Left ventricle myocardium inferior (tissue), 1 donor: Measurements from ENCODE around the gene PRKCB. TPM values are rescaled to one million over a fixed set of nuclear protein-coding genes. Genes with fewer than 3 reads are reported as not detected.

Experiments used
- DNase-seq: peaks from one replicate; pipeline ENCODE4 v3.0.0-alpha.2; 2020
- H3K27ac ChIP-seq: fragments of 200-600 bp; replicated peaks from 2 replicates; pipeline ENCODE4 v1.8.0; 2021
- H3K27me3 ChIP-seq: fragments of 200-600 bp; 2 replicates; pipeline ENCODE4 v1.8.0; 2021; ENCODE audit warnings: low read depth
- H3K36me3 ChIP-seq: fragments of 200-600 bp; 2 replicates; pipeline ENCODE4 v1.8.0; 2021
- H3K4me1 ChIP-seq: fragments of 200-600 bp; 2 replicates; pipeline ENCODE4 v1.8.0; 2021
- H3K4me3 ChIP-seq: fragments of 200-600 bp; 2 replicates; pipeline ENCODE4 v1.8.0; 2021; ENCODE audit warnings: mild to moderate bottlenecking, moderate library complexity
- H3K9me3 ChIP-seq: fragments of 200-600 bp; replicated peaks from 2 replicates; pipeline ENCODE4 v1.8.0; 2021
- CTCF ChIP-seq: fragments of 200-600 bp; IDR thresholded peaks from 2 replicates; pipeline ENCODE4 v1.8.0; 2021; ENCODE audit warnings: antibody characterized with exemption, mild to moderate bottlenecking, borderline replicate concordance
- intact Hi-C: fragments of 100-400 bp; cut with micrococcal nuclease; formaldehyde crosslinking; loops from one replicate; pipeline ENCODE4 v1.11.0; 2022
- total RNA-seq: library from RNA; stranded (reverse); fragmentation: NEBNext Ultra II Directional; extraction: Animal tissue kit (Norgen Biotek cat#: 25700); gene quantifications from one replicate; pipeline ENCODE4 v1.2.1, GENCODE V29; 2021
- donor health status: DM: no; HTN: yes; CAD: no; lungs with severe emphysema.

PRKCB gene
- total RNA-seq, 1 donor from 2014 or later: 1.6 TPM

DNA sequence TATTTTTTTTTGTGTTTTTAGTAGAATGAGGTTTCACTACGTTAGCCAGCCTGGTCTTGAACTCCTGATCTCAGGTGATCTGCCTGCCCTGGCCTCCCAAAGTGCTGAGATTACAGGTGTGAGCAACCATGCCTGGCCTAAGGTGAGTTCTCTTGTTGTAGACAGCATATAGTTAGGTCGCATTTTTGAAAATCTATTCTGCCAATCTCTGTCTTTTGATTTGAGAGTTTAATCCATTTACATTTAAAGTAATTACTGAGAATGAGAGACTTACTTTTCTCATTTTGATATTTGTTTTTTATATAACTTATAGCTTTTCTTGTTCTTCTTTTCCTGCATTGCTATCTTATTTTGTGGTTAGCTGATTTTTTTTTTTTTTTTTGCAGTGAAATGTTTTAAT lies 6.3 kb upstream of the PRKCB start:
- H3K4me3 ChIP-seq: no peak overlapping the region
- no peak overlapping the region for H3K27ac ChIP-seq
- TF ChIP-seq CTCF: no peak
- no peaks in the 10 kb centered on the region for H3K4me1 ChIP-seq
- no peaks in the 10 kb centered on the region for H3K36me3 ChIP-seq
- intact Hi-C loops: no loop called here
- DNase-seq: no peak
- H3K27me3 ChIP-seq: peaks cover 27% of the 10 kb centered on the region
- peaks cover 42% of the 10 kb centered on the region for H3K9me3 ChIP-seq

GRCh38 chr16:23830276-23830675 lies 5.5 kb upstream of the PRKCB start:
- DNase-seq: no peak
- TF ChIP-seq CTCF: no peak
- H3K9me3 ChIP-seq: peaks cover 35% of the 10 kb centered on the region
- H3K27me3 ChIP-seq: peaks cover 35% of the 10 kb centered on the region
- intact Hi-C loops: no loop called here
- no peak overlapping the region for H3K4me3 ChIP-seq
- H3K36me3 ChIP-seq: no peaks in the 10 kb centered on the region
- H3K4me1 ChIP-seq: no peaks in the 10 kb centered on the region
- H3K27ac ChIP-seq: no peak overlapping the region

GRCh38 chr16:23832882-23833281 lies 2.9 kb upstream of the PRKCB start:
- Histone ChIP-seq H3K9me3 (peaks cover 30% of the 10 kb centered on the region), H3K4me1 (peaks cover 13% of the 10 kb centered on the region), H3K27ac (no peak overlapping the region), H3K27me3 (peaks cover 60% of the 10 kb centered on the region), H3K4me3 (no peak overlapping the region), H3K36me3 (no peaks in the 10 kb centered on the region)
- no peak for TF ChIP-seq CTCF
- intact Hi-C loops: no loop called here
- no peak for DNase-seq

DNA sequence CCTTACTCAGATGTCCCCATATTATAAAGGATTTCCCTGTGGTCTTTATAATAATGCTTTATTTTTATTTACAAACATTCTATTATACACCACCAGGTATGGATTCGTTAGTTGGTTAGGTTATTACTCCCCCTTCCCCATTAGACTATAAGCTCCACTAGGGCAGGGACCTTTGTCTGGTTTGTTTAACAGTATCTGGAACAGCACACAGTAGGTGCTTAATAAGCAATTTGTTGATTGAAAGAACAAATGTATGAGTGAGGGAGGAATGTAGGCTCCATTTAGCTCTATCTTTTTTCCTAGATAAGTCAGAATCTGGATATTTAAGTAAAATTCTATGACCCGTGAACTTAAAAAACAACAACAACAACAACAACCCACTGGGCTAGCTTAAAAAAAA lies 2.3 kb upstream of the PRKCB start:
- Histone ChIP-seq H3K4me3 (no peak overlapping the region), H3K36me3 (no peaks in the 10 kb centered on the region), H3K27me3 (peaks cover 66% of the 10 kb centered on the region), H3K27ac (no peak overlapping the region), H3K9me3 (peaks cover 28% of the 10 kb centered on the region), H3K4me1 (peaks cover 13% of the 10 kb centered on the region)
- no peak for TF ChIP-seq CTCF
- intact Hi-C loops: no loop called here
- DNase-seq: no peak

DNA sequence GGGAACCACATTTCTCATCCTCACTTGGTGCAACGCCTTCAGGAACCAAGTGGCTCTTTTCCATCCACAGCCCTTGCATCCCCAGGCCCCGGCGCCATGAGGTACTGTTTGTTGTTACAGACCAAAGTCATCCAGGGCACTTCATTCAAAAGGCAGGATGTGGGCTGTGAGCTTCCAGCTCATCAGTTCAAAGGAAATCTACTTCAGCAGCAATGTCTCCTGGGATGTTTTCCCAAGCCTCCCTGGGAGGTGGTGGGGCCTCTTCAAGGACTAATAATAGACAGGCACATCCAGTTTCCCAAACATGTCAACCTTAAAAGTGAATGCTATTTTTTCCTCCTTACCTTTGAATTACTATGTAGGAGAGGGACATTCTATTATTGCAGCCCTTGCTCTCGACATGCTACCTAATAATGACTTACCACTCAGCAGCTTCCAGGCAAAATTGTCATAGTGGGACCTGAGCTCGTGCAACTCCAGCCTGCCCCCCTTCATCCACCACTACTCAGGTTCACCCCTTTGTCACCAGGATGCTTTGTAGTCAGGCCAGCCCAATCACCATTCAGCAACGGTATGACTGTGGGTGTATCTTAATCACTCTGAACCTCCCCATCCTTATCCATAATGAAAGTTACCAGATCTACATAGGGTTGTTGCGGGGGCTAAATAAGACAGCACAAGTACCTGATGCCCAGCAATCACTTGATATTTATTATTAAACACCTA lies 1.7 kb upstream of the PRKCB start:
- H3K27me3 ChIP-seq: peaks cover 73% of the 10 kb centered on the region
- no peak for DNase-seq

More for the DNA sequence above, 1.7 kb upstream of the PRKCB start:
- intact Hi-C loops: no loop called here
- no peak for TF ChIP-seq CTCF
- Histone ChIP-seq H3K36me3 (no peaks in the 10 kb centered on the region), H3K4me1 (peaks cover 13% of the 10 kb centered on the region), H3K27ac (no peak overlapping the region), H3K9me3 (peaks cover 21% of the 10 kb centered on the region), H3K4me3 (no peak overlapping the region)
